Caco-2 (cell line): Measurements from ENCODE around the gene FES. TPM values are rescaled to one million over a fixed set of nuclear protein-coding genes. Genes with fewer than 3 reads are reported as not detected.

Experiments
- BruUV-seq: library from RNA; stranded (reverse); fragments of 400-500 nt; replicated peaks from 2 replicates; lab custom pipeline; 2021; lab: Mats Ljungman, UMichigan
- CTCF ChIA-PET: fragments of 300-600 bp; sonication (Branson Sonifier 250); formaldehyde crosslinking; loops from one replicate; lab custom pipeline; 2022; ENCODE audit warnings: antibody characterized with exemption; lab: Charles Lee
- POLR2A ChIA-PET: fragments of 300-600 bp; sonication (Branson Sonifier 250); formaldehyde crosslinking; loops from one replicate; lab custom pipeline; 2022; ENCODE audit warnings: antibody characterized with exemption; lab: Charles Lee
- DNase-seq, 2 experiments: peaks; one replicate each; pipeline versions ENCODE4 v3.0.0 to v3.0.0-alpha.2; 2020 to 2022
- H3K27me3 ChIP-seq: replicated peaks from 2 replicates; pipeline ENCODE4 v1.6.0; 2011; ENCODE audit warnings: low read length; ENCODE audit not compliant: control insufficient read depth, insufficient read depth
- H3K36me3 ChIP-seq: 2 replicates; pipeline ENCODE4 v1.5.1; 2011; ENCODE audit warnings: low read length; ENCODE audit not compliant: control insufficient read depth, insufficient read depth
- H3K4me1 ChIP-seq: fragments of 250-450 bp; sonication (Bioruptor Pico); 2 replicates; pipeline ENCODE4 v1.5.1; 2020; ENCODE audit warnings: mild to moderate bottlenecking
- H3K4me3 ChIP-seq: 2 replicates; pipeline ENCODE4 v1.5.1; 2011; ENCODE audit warnings: low read depth, mild to moderate bottlenecking, control low read depth, low read length
- H3K9me3 ChIP-seq: fragments of 250-450 bp; sonication (Bioruptor Pico); 2 replicates; pipeline ENCODE4 v1.5.1; 2020; ENCODE audit warnings: mild to moderate bottlenecking, moderate library complexity
- H3K27ac Mint-ChIP-seq: one replicate; pipeline ENCODE4 v1.8.0; 2022; ENCODE audit warnings: mixed read lengths; ENCODE audit not compliant: unreplicated experiment
- H3K27me3 Mint-ChIP-seq: one replicate; pipeline ENCODE4 v1.8.0; 2022; ENCODE audit warnings: mixed read lengths; ENCODE audit not compliant: insufficient read depth, unreplicated experiment
- H3K36me3 Mint-ChIP-seq: one replicate; pipeline ENCODE4 v1.8.0; 2022; ENCODE audit warnings: mild to moderate bottlenecking, mixed read lengths; ENCODE audit not compliant: insufficient read depth, unreplicated experiment
- H3K4me1 Mint-ChIP-seq: one replicate; pipeline ENCODE4 v1.8.0; 2022; ENCODE audit warnings: low read depth, mixed read lengths; ENCODE audit not compliant: unreplicated experiment
- H3K4me3 Mint-ChIP-seq: one replicate; pipeline ENCODE4 v1.8.0; 2022; ENCODE audit warnings: mild to moderate bottlenecking, moderate library complexity, mixed read lengths; ENCODE audit not compliant: unreplicated experiment
- H3K9me3 Mint-ChIP-seq: one replicate; pipeline ENCODE4 v1.8.0; 2022; ENCODE audit warnings: mixed read lengths; ENCODE audit not compliant: unreplicated experiment
- CTCF ChIP-seq, 2 experiments: fragments of 200-600 bp in 1 of 2; IDR thresholded peaks; 1 replicate in 1 of 2; 2 replicates in 1 of 2; pipeline versions ENCODE4 v1.5.1 to v1.8.0; 2011 to 2022; ENCODE audit warnings: antibody characterized with exemption in 1 of 2, control low read depth in 1 of 2, inconsistent platforms in 1 of 2, low read depth in 1 of 2, low read length in 1 of 2, mild to moderate bottlenecking in 1 of 2, moderate library complexity in 1 of 2; ENCODE audit not compliant: insufficient read depth in 1 of 2, severe bottlenecking in 1 of 2, unreplicated experiment in 1 of 2
- intact Hi-C: fragments of 100-400 bp; cut with micrococcal nuclease; formaldehyde crosslinking; loops from one replicate; pipeline ENCODE4 v1.10.0; 2022; ENCODE audit not compliant: unreplicated experiment
- total RNA-seq: library from RNA; stranded (reverse); gene quantifications from 2 replicates; pipeline ENCODE4 v1.2.3, GENCODE V29; 2022

FES gene
- total RNA-seq, 1 experiment from 2014 or later: 1.7 TPM

GRCh38 chr15:90865702-90866101 lies 18.6 kb upstream of the FES start:
- Histone ChIP-seq H3K36me3 (no peaks in the 10 kb centered on the region), H3K4me3 (no peak overlapping the region), H3K9me3 (no peaks in the 10 kb centered on the region), H3K4me1 (peaks cover 40% of the 10 kb centered on the region), H3K27me3 (no peaks in the 10 kb centered on the region)
- no TSS peak for BruUV-seq
- H3K27ac Mint-ChIP-seq: peak overlapping the region; percentile 6
- no peaks in the 10 kb centered on the region for H3K9me3 Mint-ChIP-seq
- no peak for DNase-seq
- H3K36me3 Mint-ChIP-seq: peaks cover 6% of the 10 kb centered on the region
- CTCF ChIA-PET: no interaction called here
- intact Hi-C loops: no loop called here
- no peak overlapping the region for H3K4me3 Mint-ChIP-seq
- POLR2A ChIA-PET: no interaction called here
- peaks cover 38% of the 10 kb centered on the region for H3K4me1 Mint-ChIP-seq
- no peaks in the 10 kb centered on the region for H3K27me3 Mint-ChIP-seq
- TF ChIP-seq CTCF (IDR thresholded peaks at IDR 0.05; ENCODE audit: insufficient read depth in 1 of 2, low read depth in 1 of 2, low read length in 1 of 2, severe bottlenecking in 1 of 2, unreplicated experiment in 1 of 2): no peak

DNA sequence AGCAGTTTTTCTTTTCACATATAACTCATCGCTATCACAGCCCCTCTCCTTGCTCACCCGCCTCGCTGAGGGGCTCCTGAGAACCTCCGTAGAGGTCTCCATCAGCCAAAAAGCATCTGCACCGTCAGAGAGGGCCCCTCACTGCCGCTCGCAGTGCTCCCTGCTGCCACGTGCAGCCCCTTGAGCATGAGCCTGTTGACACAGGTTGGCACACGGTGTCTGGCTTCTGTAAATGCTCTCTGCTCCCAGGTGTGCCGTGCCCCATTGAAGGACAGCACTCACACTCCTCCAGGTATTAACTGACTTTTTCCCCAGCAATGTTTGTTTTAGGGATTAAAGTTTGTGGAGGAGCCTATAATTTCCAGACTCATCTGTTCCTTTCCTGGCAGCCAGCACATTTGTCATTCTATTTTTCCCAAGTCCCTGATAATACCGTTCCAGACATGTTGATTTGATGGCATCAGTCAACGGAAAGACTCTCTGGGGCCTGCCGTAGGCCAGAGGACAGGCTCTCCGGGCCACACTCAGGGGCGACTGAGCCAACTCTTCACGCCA lies 18.1 kb upstream of the FES start:
- H3K27me3 ChIP-seq: no peaks in the 10 kb centered on the region
- Mint-ChIP-seq H3K27ac (peak overlapping the region; percentile 6), H3K9me3 (no peaks in the 10 kb centered on the region), H3K36me3 (peaks cover 9% of the 10 kb centered on the region), H3K4me1 (peaks cover 38% of the 10 kb centered on the region), H3K27me3 (no peaks in the 10 kb centered on the region), H3K4me3 (no peak overlapping the region)
- ChIA-PET POLR2A (no interaction called here), CTCF (no interaction called here)
- H3K9me3 ChIP-seq: no peaks in the 10 kb centered on the region
- intact Hi-C loops: no loop called here
- H3K4me1 ChIP-seq: peaks cover 39% of the 10 kb centered on the region
- BruUV-seq: no TSS peak
- no peak overlapping the region for H3K4me3 ChIP-seq
- no peak for TF ChIP-seq CTCF (IDR thresholded peaks at IDR 0.05; ENCODE audit: insufficient read depth in 1 of 2, low read depth in 1 of 2, low read length in 1 of 2, severe bottlenecking in 1 of 2, unreplicated experiment in 1 of 2)
- DNase-seq: no peak
- H3K36me3 ChIP-seq: no peaks in the 10 kb centered on the region

- H3K4me1 Mint-ChIP-seq: peaks cover 38% of the 10 kb centered on the region
- intact Hi-C loops: no loop called here
- H3K9me3 Mint-ChIP-seq: no peaks in the 10 kb centered on the region
- H3K36me3 Mint-ChIP-seq: peaks cover 9% of the 10 kb centered on the region
- POLR2A ChIA-PET: no interaction called here
- no peak for TF ChIP-seq CTCF (IDR thresholded peaks at IDR 0.05; ENCODE audit: insufficient read depth in 1 of 2, low read depth in 1 of 2, low read length in 1 of 2, severe bottlenecking in 1 of 2, unreplicated experiment in 1 of 2)
- H3K4me3 Mint-ChIP-seq: no peak overlapping the region
- Histone ChIP-seq H3K4me3 (no peak overlapping the region), H3K27me3 (no peaks in the 10 kb centered on the region), H3K4me1 (peaks cover 39% of the 10 kb centered on the region), H3K9me3 (no peaks in the 10 kb centered on the region), H3K36me3 (no peaks in the 10 kb centered on the region)
- no peak overlapping the region for H3K27ac Mint-ChIP-seq
- no TSS peak for BruUV-seq
- no peaks in the 10 kb centered on the region for H3K27me3 Mint-ChIP-seq
- no peak for DNase-seq
- CTCF ChIA-PET: no interaction called here
Measured at GRCh38 chr15:90866800-90867199, 17.5 kb upstream of the FES start.
